Activated CD4-positive, alpha-beta T cell treated with anti-CD3 and anti-CD28 coated beads for 36 hours (primary cell): Measurements from ENCODE around the gene ACOT7. TPM values are rescaled to one million over a fixed set of nuclear protein-coding genes. Genes with fewer than 3 reads are reported as not detected.

ENCODE experiments used
- ATAC-seq: fragments of 200-7000 bp; cut with Tn5 transposase; one replicate; pipeline ENCODE4 v1.10.0; 2021; ENCODE audit warnings: mild to moderate bottlenecking, moderate library complexity
- CTCF ChIA-PET: fragments of 350-600 bp; sonication (Branson Sonifier 250); formaldehyde crosslinking; loops from one replicate; lab custom pipeline; 2021; ENCODE audit warnings: antibody characterized with exemption; lab: Charles Lee
- POLR2A ChIA-PET: fragments of 350-600 bp; sonication (Branson Sonifier 250); formaldehyde crosslinking; loops from one replicate; lab custom pipeline; 2021; ENCODE audit warnings: antibody characterized with exemption, inconsistent platforms; lab: Charles Lee
- DNase-seq: peaks from one replicate; pipeline ENCODE4 v3.0.0-alpha.2; 2020
- H3K27ac Mint-ChIP-seq: one replicate; pipeline ENCODE4 v1.8.0; 2021; ENCODE audit warnings: mixed read lengths
- H3K27me3 Mint-ChIP-seq: one replicate; pipeline ENCODE4 v1.8.0; 2021; ENCODE audit warnings: mixed read lengths
- H3K36me3 Mint-ChIP-seq: one replicate; pipeline ENCODE4 v1.8.0; 2021; ENCODE audit warnings: low read depth, mixed read lengths
- H3K4me1 Mint-ChIP-seq: one replicate; pipeline ENCODE4 v1.8.0; 2021; ENCODE audit warnings: mixed read lengths
- H3K4me3 Mint-ChIP-seq: one replicate; pipeline ENCODE4 v1.8.0; 2021; ENCODE audit warnings: mild to moderate bottlenecking, moderate library complexity, mixed read lengths
- H3K9me3 Mint-ChIP-seq: one replicate; pipeline ENCODE4 v1.8.0; 2021; ENCODE audit warnings: low read depth, mixed read lengths
- intact Hi-C, 2 experiments: fragments of 100-400 bp; cut with DNase I in 1 of 2; cut with micrococcal nuclease in 1 of 2; formaldehyde crosslinking; loops; one replicate each; pipeline versions ENCODE4 v1.14.2 to v1.15.1; 2022 to 2024; cut with DNase I, micrococcal nuclease
- total RNA-seq, 2 experiments: library from RNA; stranded (reverse); gene quantifications; one replicate each; pipeline ENCODE4 v1.2.3, GENCODE V29; 2021

Gene ACOT7
- total RNA-seq, 2 experiments from 2014 or later = 93.8 to 99.2 TPM

GRCh38 chr1:6342056-6342455, 51.5 kb downstream of the ACOT7 start:
- ChIA-PET POLR2A (no interaction called here), CTCF (interaction anchor here (2.8 kb wide), 1 partner anchor 95 kb away, joined by 13 read pairs; no protein-coding TSS in a partner anchor)
- no peaks in the 10 kb centered on the region for H3K9me3 Mint-ChIP-seq
- no peaks in the 10 kb centered on the region for H3K27me3 Mint-ChIP-seq
- H3K4me1 Mint-ChIP-seq = no peaks in the 10 kb centered on the region
- H3K27ac Mint-ChIP-seq = no peak overlapping the region
- DNase-seq (no peak), ATAC-seq (no peak)
- intact Hi-C loops = no loop called here
- H3K36me3 Mint-ChIP-seq = no peaks in the 10 kb centered on the region
- H3K4me3 Mint-ChIP-seq = no peak overlapping the region

- Mint-ChIP-seq H3K27me3 (no peaks in the 10 kb centered on the region), H3K36me3 (no peaks in the 10 kb centered on the region), H3K4me1 (no peaks in the 10 kb centered on the region), H3K9me3 (no peaks in the 10 kb centered on the region), H3K4me3 (no peak overlapping the region), H3K27ac (no peak overlapping the region)
- CTCF ChIA-PET = no interaction called here
- intact Hi-C loops = no loop called here
- no peak for ATAC-seq
- POLR2A ChIA-PET = no interaction called here
- DNase-seq = no peak
These were observed 54.9 kb downstream of the ACOT7 start for GRCh38 chr1:6338695-6339094.

- DNase-seq (no peak), ATAC-seq (no peak)
- ChIA-PET POLR2A (no interaction called here), CTCF (interaction anchor here (0.5 to 1.4 kb wide), 2 partner anchors 91 to 308 kb away, joined by 3 read pairs; no protein-coding TSS in a partner anchor)
- intact Hi-C loops = no loop called here
- no peak overlapping the region for H3K4me3 Mint-ChIP-seq
- H3K27me3 Mint-ChIP-seq = no peaks in the 10 kb centered on the region
- no peaks in the 10 kb centered on the region for H3K36me3 Mint-ChIP-seq
- no peaks in the 10 kb centered on the region for H3K4me1 Mint-ChIP-seq
- H3K27ac Mint-ChIP-seq = no peak overlapping the region
- no peaks in the 10 kb centered on the region for H3K9me3 Mint-ChIP-seq
These were observed 56.6 kb downstream of the ACOT7 start for GRCh38 chr1:6336776-6337622.

GRCh38 chr1:6334261-6334993, 59.1 kb downstream of the ACOT7 start:
- ChIA-PET POLR2A (interaction anchor here (0.6 kb wide), 1 partner anchor 356 kb away, joined by 3 read pairs; no protein-coding TSS in a partner anchor), CTCF (no interaction called here)
- DNase-seq = no peak
- Mint-ChIP-seq H3K27me3 (no peaks in the 10 kb centered on the region), H3K4me3 (no peak overlapping the region), H3K9me3 (no peaks in the 10 kb centered on the region), H3K36me3 (peaks cover 8% of the 10 kb centered on the region), H3K27ac (no peak overlapping the region), H3K4me1 (no peaks in the 10 kb centered on the region)
- no peak for ATAC-seq
- intact Hi-C loops = no loop called here

- no peaks in the 10 kb centered on the region for H3K9me3 Mint-ChIP-seq
- no peak overlapping the region for H3K27ac Mint-ChIP-seq
- ATAC-seq (no peak), DNase-seq (no peak)
- H3K4me3 Mint-ChIP-seq = no peak overlapping the region
- no peaks in the 10 kb centered on the region for H3K27me3 Mint-ChIP-seq
- CTCF ChIA-PET = interaction anchor here (0.6 to 0.7 kb wide), 3 partner anchors 16 to 69 kb away, joined by 3 read pairs; no protein-coding TSS in a partner anchor
- no peaks in the 10 kb centered on the region for H3K4me1 Mint-ChIP-seq
- POLR2A ChIA-PET = no interaction called here
- intact Hi-C loops = no loop called here
- H3K36me3 Mint-ChIP-seq = peaks cover 8% of the 10 kb centered on the region
These were observed 60.7 kb downstream of the ACOT7 start for GRCh38 chr1:6332821-6333220.

GRCh38 chr1:6331543-6332273, 61.9 kb downstream of the ACOT7 start:
- ATAC-seq (no peak), DNase-seq (no peak)
- ChIA-PET POLR2A (no interaction called here), CTCF (interaction anchor here (0.6 kb wide), 1 partner anchor 17 kb away, joined by 3 read pairs; no protein-coding TSS in a partner anchor)
- H3K27me3 Mint-ChIP-seq = no peaks in the 10 kb centered on the region
- H3K27ac Mint-ChIP-seq = no peak overlapping the region
- no peaks in the 10 kb centered on the region for H3K4me1 Mint-ChIP-seq
- H3K36me3 Mint-ChIP-seq = peaks cover 8% of the 10 kb centered on the region
- no peaks in the 10 kb centered on the region for H3K9me3 Mint-ChIP-seq
- no peak overlapping the region for H3K4me3 Mint-ChIP-seq
- intact Hi-C loops = no loop called here

GRCh38 chr1:6330410-6330911, 63.1 kb downstream of the ACOT7 start:
- Mint-ChIP-seq H3K36me3 (peaks cover 8% of the 10 kb centered on the region), H3K4me3 (no peak overlapping the region), H3K9me3 (no peaks in the 10 kb centered on the region), H3K4me1 (no peaks in the 10 kb centered on the region), H3K27ac (no peak overlapping the region), H3K27me3 (no peaks in the 10 kb centered on the region)
- ATAC-seq = no peak
- CTCF ChIA-PET = no interaction called here
- intact Hi-C loops = no loop called here
- no peak for DNase-seq
- POLR2A ChIA-PET = no interaction called here

- DNase-seq (no peak), ATAC-seq (no peak)
- no peaks in the 10 kb centered on the region for H3K9me3 Mint-ChIP-seq
- no peak overlapping the region for H3K4me3 Mint-ChIP-seq
- H3K27ac Mint-ChIP-seq = no peak overlapping the region
- intact Hi-C loops = no loop called here
- peaks cover 8% of the 10 kb centered on the region for H3K36me3 Mint-ChIP-seq
- ChIA-PET POLR2A (no interaction called here), CTCF (no interaction called here)
- no peaks in the 10 kb centered on the region for H3K27me3 Mint-ChIP-seq
- no peaks in the 10 kb centered on the region for H3K4me1 Mint-ChIP-seq
These were observed 63.7 kb downstream of the ACOT7 start for GRCh38 chr1:6329851-6330250.

GRCh38 chr1:6329396-6329795, 64.2 kb downstream of the ACOT7 start:
- H3K4me1 Mint-ChIP-seq = no peaks in the 10 kb centered on the region
- peaks cover 8% of the 10 kb centered on the region for H3K36me3 Mint-ChIP-seq
- H3K27me3 Mint-ChIP-seq = no peaks in the 10 kb centered on the region
- DNase-seq (no peak), ATAC-seq (no peak)
- no peaks in the 10 kb centered on the region for H3K9me3 Mint-ChIP-seq
- H3K4me3 Mint-ChIP-seq = no peak overlapping the region
- ChIA-PET CTCF (no interaction called here), POLR2A (no interaction called here)
- no peak overlapping the region for H3K27ac Mint-ChIP-seq
- intact Hi-C loops = no loop called here

- Mint-ChIP-seq H3K27me3 (no peaks in the 10 kb centered on the region), H3K4me1 (no peaks in the 10 kb centered on the region), H3K27ac (no peak overlapping the region), H3K36me3 (peaks cover 8% of the 10 kb centered on the region), H3K9me3 (no peaks in the 10 kb centered on the region), H3K4me3 (no peak overlapping the region)
- CTCF ChIA-PET = no interaction called here
- POLR2A ChIA-PET = no interaction called here
- ATAC-seq (no peak), DNase-seq (no peak)
- intact Hi-C loops = no loop called here
These were observed 64.9 kb downstream of the ACOT7 start for GRCh38 chr1:6328696-6329095.

- Mint-ChIP-seq H3K9me3 (no peaks in the 10 kb centered on the region), H3K4me1 (no peaks in the 10 kb centered on the region), H3K27me3 (no peaks in the 10 kb centered on the region), H3K4me3 (no peak overlapping the region), H3K27ac (no peak overlapping the region), H3K36me3 (peaks cover 8% of the 10 kb centered on the region)
- ATAC-seq (no peak), DNase-seq (no peak)
- ChIA-PET POLR2A (no interaction called here), CTCF (no interaction called here)
- intact Hi-C loops = no loop called here
These were observed 65.5 kb downstream of the ACOT7 start for GRCh38 chr1:6328091-6328490.
